AG04449 (cell line): ENCODE measurements around the gene P2RY2.

Source experiments
- CTCF ChIA-PET: fragments of 350-600 bp; formaldehyde crosslinking; extraction: SDS; loops from one replicate; lab custom pipeline; 2021; ENCODE audit warnings: antibody characterized with exemption; lab: Yijun Ruan, JAX
- POLR2A ChIA-PET: fragments of 400-600, 350-600 bp; formaldehyde crosslinking; extraction: SDS; loops from one replicate; lab custom pipeline; 2020; ENCODE audit warnings: antibody characterized with exemption, inconsistent platforms; lab: Yijun Ruan, JAX
- DNase-seq: peaks from one replicate; pipeline ENCODE4 v3.0.0-alpha.2; 2010; ENCODE audit warnings: low read depth, low spot score
- H3K4me3 ChIP-seq: 2 replicates; pipeline ENCODE4 v1.5.1; 2011; ENCODE audit warnings: low read depth, mild to moderate bottlenecking, control low read depth, low read length
- CTCF ChIP-seq: IDR thresholded peaks from one replicate; pipeline ENCODE4 v1.5.1; 2011; ENCODE audit warnings: mild to moderate bottlenecking, moderate library complexity, low read length, control low read depth, inconsistent platforms; ENCODE audit not compliant: insufficient read depth; ENCODE audit errors: missing control alignments

P2RY2 gene

GRCh38 chr11:73260127-73260457 lies 42.0 kb downstream of the P2RY2 start:
- TF ChIP-seq CTCF: no peak
- no peak overlapping the region for H3K4me3 ChIP-seq
- no peak for DNase-seq
- POLR2A ChIA-PET: no interaction called here
- CTCF ChIA-PET: interaction anchor here (1.6 to 3.5 kb wide), 2 partner anchors 18 to 29 kb away, joined by 7 to 31 read pairs; no protein-coding TSS in a partner anchor

GRCh38 chr11:73262851-73263495 lies 44.9 kb downstream of the P2RY2 start:
- no peak for TF ChIP-seq CTCF
- DNase-seq: no peak
- POLR2A ChIA-PET: interaction anchor here (1.0 kb wide), 1 partner anchor 23 kb away, joined by 3 read pairs; no protein-coding TSS in a partner anchor
- CTCF ChIA-PET: interaction anchor here (1.1 to 9.3 kb wide), 6 partner anchors 21 to 44 kb away, joined by 3 to 48 read pairs (median 4); no protein-coding TSS in a partner anchor
- no peak overlapping the region for H3K4me3 ChIP-seq

- no peak for TF ChIP-seq CTCF
- DNase-seq: no peak
- ChIA-PET CTCF (interaction anchor here (0.9 to 9.3 kb wide), 6 partner anchors 9 to 31 kb away, joined by 3 to 48 read pairs (median 4); no protein-coding TSS in a partner anchor), POLR2A (no interaction called here)
- no peak overlapping the region for H3K4me3 ChIP-seq
Measured at GRCh38 chr11:73263640-73264039, 45.6 kb downstream of the P2RY2 start.

- POLR2A ChIA-PET: no interaction called here
- no peak overlapping the region for H3K4me3 ChIP-seq
- CTCF ChIA-PET: interaction anchor here (0.7 to 9.3 kb wide), 5 partner anchors 15 to 395 kb away, joined by 3 to 48 read pairs (median 3); no protein-coding TSS in a partner anchor
- no peak for TF ChIP-seq CTCF
- no peak for DNase-seq
Measured at GRCh38 chr11:73265278-73265810, 47.3 kb downstream of the P2RY2 start.

GRCh38 chr11:73265853-73266645 lies 48.0 kb downstream of the P2RY2 start:
- ChIA-PET POLR2A (no interaction called here), CTCF (interaction anchor here (0.9 to 9.3 kb wide), 8 partner anchors 8 to 395 kb away, joined by 3 to 48 read pairs (median 4); no protein-coding TSS in a partner anchor)
- H3K4me3 ChIP-seq: no peak overlapping the region
- no peak for DNase-seq
- TF ChIP-seq CTCF: no peak

- POLR2A ChIA-PET: no interaction called here
- no peak for DNase-seq
- TF ChIP-seq CTCF: no peak
- CTCF ChIA-PET: interaction anchor here (0.9 to 9.3 kb wide), 6 partner anchors 9 to 69 kb away, joined by 3 to 48 read pairs (median 5); no protein-coding TSS in a partner anchor
- H3K4me3 ChIP-seq: no peak overlapping the region
Measured at GRCh38 chr11:73266646-73267020, 48.6 kb downstream of the P2RY2 start.
